GM18520 (cell line): Measurements from ENCODE around the gene MYO9B.

Experiments
- ATAC-seq: cut with Tn5 transposase; IDR thresholded peaks from one replicate; pipeline ENCODE4 v1.9.1; 2021; ENCODE audit not compliant: unreplicated experiment

The MYO9B gene, protein sequence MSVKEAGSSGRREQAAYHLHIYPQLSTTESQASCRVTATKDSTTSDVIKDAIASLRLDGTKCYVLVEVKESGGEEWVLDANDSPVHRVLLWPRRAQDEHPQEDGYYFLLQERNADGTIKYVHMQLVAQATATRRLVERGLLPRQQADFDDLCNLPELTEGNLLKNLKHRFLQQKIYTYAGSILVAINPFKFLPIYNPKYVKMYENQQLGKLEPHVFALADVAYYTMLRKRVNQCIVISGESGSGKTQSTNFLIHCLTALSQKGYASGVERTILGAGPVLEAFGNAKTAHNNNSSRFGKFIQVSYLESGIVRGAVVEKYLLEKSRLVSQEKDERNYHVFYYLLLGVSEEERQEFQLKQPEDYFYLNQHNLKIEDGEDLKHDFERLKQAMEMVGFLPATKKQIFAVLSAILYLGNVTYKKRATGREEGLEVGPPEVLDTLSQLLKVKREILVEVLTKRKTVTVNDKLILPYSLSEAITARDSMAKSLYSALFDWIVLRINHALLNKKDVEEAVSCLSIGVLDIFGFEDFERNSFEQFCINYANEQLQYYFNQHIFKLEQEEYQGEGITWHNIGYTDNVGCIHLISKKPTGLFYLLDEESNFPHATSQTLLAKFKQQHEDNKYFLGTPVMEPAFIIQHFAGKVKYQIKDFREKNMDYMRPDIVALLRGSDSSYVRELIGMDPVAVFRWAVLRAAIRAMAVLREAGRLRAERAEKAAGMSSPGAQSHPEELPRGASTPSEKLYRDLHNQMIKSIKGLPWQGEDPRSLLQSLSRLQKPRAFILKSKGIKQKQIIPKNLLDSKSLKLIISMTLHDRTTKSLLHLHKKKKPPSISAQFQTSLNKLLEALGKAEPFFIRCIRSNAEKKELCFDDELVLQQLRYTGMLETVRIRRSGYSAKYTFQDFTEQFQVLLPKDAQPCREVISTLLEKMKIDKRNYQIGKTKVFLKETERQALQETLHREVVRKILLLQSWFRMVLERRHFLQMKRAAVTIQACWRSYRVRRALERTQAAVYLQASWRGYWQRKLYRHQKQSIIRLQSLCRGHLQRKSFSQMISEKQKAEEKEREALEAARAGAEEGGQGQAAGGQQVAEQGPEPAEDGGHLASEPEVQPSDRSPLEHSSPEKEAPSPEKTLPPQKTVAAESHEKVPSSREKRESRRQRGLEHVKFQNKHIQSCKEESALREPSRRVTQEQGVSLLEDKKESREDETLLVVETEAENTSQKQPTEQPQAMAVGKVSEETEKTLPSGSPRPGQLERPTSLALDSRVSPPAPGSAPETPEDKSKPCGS (N-terminal part only)

DNA sequence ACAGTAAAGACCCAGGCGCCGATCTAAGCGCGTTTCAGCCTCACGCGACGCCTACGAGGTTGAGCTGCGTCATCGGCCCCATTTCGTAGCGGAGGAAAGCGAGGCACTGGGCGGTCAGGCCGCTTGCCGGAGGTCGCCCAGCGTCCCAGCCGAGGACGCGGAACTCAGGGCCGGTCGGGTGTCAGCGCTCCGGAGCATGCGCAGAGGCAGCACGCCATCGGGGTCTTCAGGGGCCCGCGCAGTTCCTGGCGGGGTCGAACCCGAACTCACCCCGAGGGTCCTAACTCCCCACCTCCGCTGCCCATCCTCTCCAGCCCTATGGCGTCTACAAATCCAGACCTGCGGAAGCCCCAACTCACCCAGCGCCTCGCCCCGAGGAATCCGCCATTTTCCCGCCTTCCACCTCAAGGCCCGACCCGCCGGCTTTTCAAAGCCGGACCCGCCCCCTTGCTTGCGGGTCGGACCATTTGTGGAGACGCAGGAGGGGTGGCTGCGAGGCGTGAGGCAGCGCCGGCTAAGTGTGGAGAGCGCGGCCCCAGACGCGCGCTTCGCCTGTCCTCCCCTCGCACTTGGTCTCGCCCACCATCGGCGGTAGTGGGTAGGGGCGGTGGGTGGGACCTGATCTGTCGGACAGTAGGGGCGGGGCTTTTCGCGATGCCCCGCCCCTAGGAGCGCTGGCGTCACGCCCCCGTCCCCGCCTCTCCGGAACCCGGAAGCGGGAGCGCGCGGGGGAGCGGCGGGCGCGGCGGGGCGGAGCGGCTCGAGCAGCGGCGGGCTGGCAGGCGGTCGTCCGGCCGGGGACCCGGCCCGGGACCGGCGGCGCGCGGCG is at the start of gene MYO9B, which contains the start of gene HAUS8:
Gene MYO9B, plus strand, starts transcription at position 743 of the 829 bp plus-strand sequence. CDS start 25,941 bp downstream, outside the sequence.
Gene HAUS8, minus strand, starts transcription at position 418 of the 829 bp plus-strand sequence. Its CDS starts 30 bp downstream, at position 388.
- ATAC-seq: peak; percentile 73

DNA sequence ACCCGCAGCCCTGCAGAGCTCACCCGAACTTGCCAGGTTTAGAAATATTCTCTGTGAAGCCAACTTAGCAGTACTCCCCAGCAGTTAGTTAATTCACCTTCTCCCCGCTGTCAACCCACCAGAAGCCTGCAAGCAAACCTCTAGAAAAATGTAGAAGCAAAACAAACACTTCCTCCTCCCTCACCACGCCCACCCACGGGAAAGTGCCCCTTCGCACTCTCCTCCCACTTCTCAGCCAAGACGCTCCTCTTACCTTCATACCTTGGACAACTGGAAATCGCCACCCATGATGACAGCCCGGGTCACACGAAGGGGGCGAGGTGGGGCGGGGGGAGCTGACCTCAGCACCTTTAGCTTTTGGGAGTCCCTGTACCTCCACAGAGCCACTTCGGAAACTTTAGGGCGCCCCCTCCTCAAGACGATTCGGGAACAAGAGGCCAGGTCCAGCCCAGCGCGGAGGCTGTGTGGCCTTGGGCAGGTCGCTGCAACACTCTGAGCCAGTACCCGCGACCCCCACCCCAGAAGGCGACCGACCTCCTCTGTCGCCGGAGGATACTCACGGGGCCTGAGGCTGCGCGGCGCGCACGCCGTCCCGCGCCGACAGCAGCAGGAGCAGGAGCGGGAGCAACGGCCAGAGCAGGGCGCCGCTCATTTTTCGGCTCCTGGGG is 49.5 kb upstream of the MYO9B start:
- no peak for ATAC-seq

- ATAC-seq: no peak
Observed at GRCh38 chr19:17026706-17027534, 48.7 kb upstream of the MYO9B start, which contains the start of gene CPAMD8. Gene CPAMD8, minus strand, starts transcription at chr19:17026810. Its CDS starts 168 bp downstream, at chr19:17026642.

- no peak for ATAC-seq
Observed at GRCh38 chr19:17027535-17027975, 48.0 kb upstream of the MYO9B start.

DNA sequence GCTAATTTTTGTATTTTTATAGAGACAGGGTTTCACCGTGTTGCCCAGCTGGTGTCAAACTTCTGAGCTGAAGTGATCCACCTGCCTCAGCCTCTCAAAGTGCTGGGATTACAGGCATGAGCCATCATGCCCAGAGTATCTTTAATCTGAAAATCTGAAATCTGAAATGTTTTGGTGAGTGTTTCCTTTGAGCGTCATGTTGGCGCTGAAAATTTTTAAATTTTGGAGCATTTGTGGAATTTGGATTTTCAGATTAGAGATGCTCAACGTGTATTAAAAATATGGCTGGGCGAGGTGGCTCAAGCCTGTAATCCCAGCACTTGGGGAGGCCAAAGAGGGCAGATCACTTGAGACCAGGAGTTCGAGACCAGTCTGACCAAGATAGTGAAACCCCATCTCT is 43.8 kb upstream of the MYO9B start:
- no peak for ATAC-seq

GRCh38 chr19:17035842-17036424 is 39.6 kb upstream of the MYO9B start:
- ATAC-seq: no peak

GRCh38 chr19:17036640-17037039 is 38.9 kb upstream of the MYO9B start:
- no peak for ATAC-seq

- ATAC-seq: no peak
Observed at GRCh38 chr19:17037184-17037583, 38.4 kb upstream of the MYO9B start.

DNA sequence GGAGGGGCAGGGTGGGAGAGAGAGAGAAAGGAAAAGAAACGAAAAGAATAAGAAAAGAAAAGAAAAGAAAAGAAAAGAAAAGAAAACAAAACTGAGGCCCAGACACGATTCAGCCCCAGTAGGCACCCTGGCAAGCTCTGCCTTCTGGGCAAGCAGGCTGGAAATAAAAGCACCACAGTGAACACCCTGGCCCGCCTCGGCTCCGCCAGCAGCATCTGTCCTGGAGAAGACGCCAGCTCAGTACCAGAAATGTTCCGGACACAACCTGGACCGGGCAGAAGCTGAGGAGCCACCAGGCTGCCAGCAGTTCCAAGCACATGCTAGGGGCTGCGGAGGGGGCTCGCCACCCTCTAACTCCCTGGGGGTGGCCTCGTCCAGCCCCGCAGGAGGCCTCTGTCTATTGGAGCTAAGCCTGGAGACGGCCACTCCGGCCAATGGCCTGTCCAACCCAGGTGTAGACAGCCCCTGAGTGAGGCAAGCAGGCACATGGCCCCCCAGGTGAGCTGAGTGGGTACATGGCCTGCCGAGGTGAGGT is 37.5 kb upstream of the MYO9B start:
- no peak for ATAC-seq

GRCh38 chr19:17041976-17042375 is 33.6 kb upstream of the MYO9B start:
- ATAC-seq: no peak

DNA sequence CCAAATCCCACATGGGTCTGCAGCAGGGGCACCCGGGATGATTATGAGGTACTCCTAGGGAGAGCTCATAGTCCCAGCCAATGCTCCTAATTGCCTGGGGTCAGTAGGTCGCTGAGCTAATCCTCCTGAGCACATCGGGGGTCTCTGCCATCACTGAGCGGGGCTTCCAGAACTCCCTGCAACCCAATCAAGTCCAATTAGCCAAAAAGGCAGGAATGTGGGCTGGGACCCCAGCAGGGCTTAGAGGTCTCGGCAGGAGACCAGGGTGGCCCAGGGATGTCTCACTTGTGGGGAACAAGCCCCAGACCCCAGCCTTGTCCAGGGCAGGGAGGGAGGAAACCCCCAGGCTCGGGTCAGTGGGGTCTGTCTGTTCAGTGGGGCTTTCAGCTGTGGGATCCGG is 31.8 kb upstream of the MYO9B start:
- ATAC-seq: no peak

- no peak for ATAC-seq
Observed at GRCh38 chr19:17045907-17046502, 29.6 kb upstream of the MYO9B start.

DNA sequence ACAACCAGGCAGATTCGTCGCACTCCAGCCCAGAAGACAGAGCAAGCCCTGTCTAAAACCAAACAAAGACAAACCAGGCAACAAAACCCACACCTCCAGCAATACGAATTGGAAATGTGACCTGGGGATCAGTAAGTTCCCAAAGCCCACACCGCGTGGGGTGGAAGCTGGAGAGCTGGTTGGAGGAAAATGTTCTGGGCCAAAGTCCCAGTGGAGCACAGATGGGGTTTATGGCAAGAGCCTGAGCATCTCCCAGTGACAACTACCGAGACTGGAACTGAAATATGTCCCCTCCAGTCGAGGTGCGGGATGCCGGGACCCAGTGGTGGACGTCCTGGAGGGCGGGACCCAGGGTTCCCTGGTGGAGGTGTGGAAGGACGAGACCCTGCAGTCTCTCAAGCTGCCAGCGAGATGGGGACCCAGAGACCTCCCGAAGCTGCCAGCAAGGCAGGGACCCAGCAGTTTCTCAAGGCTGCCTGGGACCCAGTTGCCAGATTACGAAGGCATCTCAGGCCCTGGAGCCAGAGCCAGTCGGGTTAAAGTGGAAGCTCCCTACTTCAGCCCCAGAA is 26.6 kb upstream of the MYO9B start:
- no peak for ATAC-seq

GRCh38 chr19:17049711-17050280 is 25.8 kb upstream of the MYO9B start:
- no peak for ATAC-seq

DNA sequence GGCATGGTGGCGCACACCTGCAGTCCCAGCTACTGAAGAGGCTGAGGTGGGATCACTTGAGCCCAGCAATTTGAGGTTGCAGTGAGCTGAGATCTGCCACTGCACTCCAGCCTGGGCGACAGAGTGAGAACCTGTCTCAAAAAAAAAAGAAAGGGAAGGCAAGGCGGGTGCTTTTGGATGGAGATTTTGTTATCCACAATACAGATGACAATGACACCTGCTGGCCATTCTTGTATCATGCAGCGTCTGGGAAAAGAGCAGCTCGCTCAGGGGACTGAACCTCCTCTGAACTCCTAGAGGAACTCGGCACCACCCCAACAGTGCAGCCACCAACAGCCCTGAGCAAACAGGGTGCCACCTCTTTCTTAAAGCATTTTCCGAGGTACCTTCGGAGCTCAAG is 23.1 kb upstream of the MYO9B start:
- no peak for ATAC-seq

GRCh38 chr19:17054746-17055145 is 20.8 kb upstream of the MYO9B start:
- ATAC-seq: no peak

DNA sequence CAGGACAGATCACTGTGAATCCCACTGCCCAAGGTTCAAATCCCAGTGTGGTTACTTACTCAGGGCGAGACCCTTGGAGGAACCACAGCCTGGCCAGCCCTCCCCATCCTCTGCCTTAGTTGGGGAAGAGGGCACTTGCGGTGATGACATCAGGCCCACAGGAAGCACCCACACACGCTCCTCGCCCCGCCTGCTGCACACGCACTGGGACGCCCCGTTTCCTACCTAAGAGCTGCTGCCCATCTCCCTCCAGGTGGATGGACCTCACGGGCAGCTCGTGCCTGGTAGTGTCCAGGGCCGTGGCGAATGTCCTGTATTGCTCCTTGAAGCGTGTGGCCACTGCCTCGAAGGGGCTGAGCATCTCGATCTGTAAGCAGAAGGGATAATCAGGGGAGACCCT is 19.9 kb upstream of the MYO9B start:
- ATAC-seq: no peak
